PC-9 (cell line): ENCODE data around the gene TLR8. TPM values are rescaled to one million over a fixed set of nuclear protein-coding genes. Genes with fewer than 3 reads are reported as not detected.

Experiments used
- BruUV-seq: library from RNA; stranded (reverse); fragments of 400-500 nt; replicated peaks from 2 replicates; lab custom pipeline; 2021; lab: Mats Ljungman, UMichigan
- CTCF ChIA-PET: fragments of 300-600 bp; sonication (Branson Sonifier 250); formaldehyde crosslinking; loops from one replicate; lab custom pipeline; 2022; ENCODE audit warnings: antibody characterized with exemption; lab: Charles Lee
- POLR2A ChIA-PET: fragments of 300-600 bp; sonication (Branson Sonifier 250); formaldehyde crosslinking; loops from one replicate; lab custom pipeline; 2022; ENCODE audit warnings: antibody characterized with exemption; ENCODE audit not compliant: unreplicated experiment; lab: Charles Lee
- DNase-seq, 2 experiments: peaks; one replicate each; pipeline versions ENCODE4 v3.0.0 to v3.0.0-alpha.2; 2015 to 2022; ENCODE audit warnings: mixed read lengths in 1 of 2
- H2AFZ ChIP-seq: fragments of 200-600 bp; sonication (generic); 2 replicates; pipeline ENCODE4 v1.8.1; 2017; ENCODE audit warnings: antibody characterized with exemption
- H3F3A ChIP-seq: fragments of 200-600 bp; sonication (generic); 2 replicates; pipeline ENCODE4 v1.8.1; 2017; ENCODE audit warnings: antibody characterized with exemption, mild to moderate bottlenecking, low read depth; ENCODE audit not compliant: insufficient read depth
- H3K27ac ChIP-seq: fragments of 200-600 bp; sonication (generic); 2 replicates; pipeline ENCODE4 v1.6.1; 2016; ENCODE audit warnings: mixed run types
- H3K27me3 ChIP-seq: fragments of 200-600 bp; sonication (generic); 2 replicates; pipeline ENCODE4 v1.6.1; 2016; ENCODE audit warnings: low read depth, mixed run types; ENCODE audit not compliant: insufficient read depth
- H3K36me3 ChIP-seq: fragments of 200-600 bp; sonication (generic); 2 replicates; pipeline ENCODE4 v1.6.1; 2016; ENCODE audit warnings: low read depth, mixed run types
- H3K4me1 ChIP-seq: fragments of 200-600 bp; sonication (generic); replicated peaks from 2 replicates; pipeline ENCODE4 v1.6.1; 2016; ENCODE audit warnings: mixed run types; ENCODE audit not compliant: insufficient read depth
- H3K4me2 ChIP-seq: fragments of 200-600 bp; sonication (generic); 2 replicates; pipeline ENCODE4 v1.6.1; 2017; ENCODE audit warnings: mixed run types
- H3K4me3 ChIP-seq: fragments of 200-600 bp; sonication (generic); 2 replicates; pipeline ENCODE4 v1.6.1; 2016; ENCODE audit warnings: mixed run types
- H3K79me2 ChIP-seq: fragments of 200-600 bp; sonication (generic); 2 replicates; pipeline ENCODE4 v1.6.1; 2017; ENCODE audit warnings: low read depth, mixed run types
- H3K9me2 ChIP-seq: fragments of 200-600 bp; sonication (generic); 2 replicates; pipeline ENCODE4 v1.8.1; 2017; ENCODE audit warnings: mild to moderate bottlenecking; ENCODE audit not compliant: insufficient read depth
- H3K9me3 ChIP-seq: fragments of 200-600 bp; sonication (generic); 2 replicates; pipeline ENCODE4 v1.8.1; 2016; ENCODE audit warnings: low read depth; ENCODE audit not compliant: insufficient read depth
- H4K20me1 ChIP-seq: fragments of 200-600 bp; sonication (generic); 2 replicates; pipeline ENCODE4 v1.8.1; 2017; ENCODE audit not compliant: insufficient read depth
- CTCF ChIP-seq: fragments of 200-600 bp; sonication (generic); conservative IDR thresholded peaks from 2 replicates; pipeline ENCODE4 v1.6.1; 2017; ENCODE audit warnings: mixed run types, antibody characterized with exemption, mild to moderate bottlenecking, moderate library complexity
- EZH2 ChIP-seq: fragments of 200-600 bp; sonication (generic); IDR thresholded peaks from 2 replicates; pipeline ENCODE4 v1.8.0; 2017; ENCODE audit warnings: antibody characterized with exemption, low read depth
- intact Hi-C: fragments of 100-400 bp; cut with micrococcal nuclease; formaldehyde crosslinking; loops from one replicate; pipeline ENCODE4 v1.10.0; 2022; ENCODE audit not compliant: unreplicated experiment
- total RNA-seq: library from RNA; stranded (reverse); gene quantifications from 2 replicates; pipeline ENCODE4 v1.2.3, GENCODE V29; 2021

The TLR8 gene
- total RNA-seq, 1 experiment from 2014 or later, result not detected

DNA sequence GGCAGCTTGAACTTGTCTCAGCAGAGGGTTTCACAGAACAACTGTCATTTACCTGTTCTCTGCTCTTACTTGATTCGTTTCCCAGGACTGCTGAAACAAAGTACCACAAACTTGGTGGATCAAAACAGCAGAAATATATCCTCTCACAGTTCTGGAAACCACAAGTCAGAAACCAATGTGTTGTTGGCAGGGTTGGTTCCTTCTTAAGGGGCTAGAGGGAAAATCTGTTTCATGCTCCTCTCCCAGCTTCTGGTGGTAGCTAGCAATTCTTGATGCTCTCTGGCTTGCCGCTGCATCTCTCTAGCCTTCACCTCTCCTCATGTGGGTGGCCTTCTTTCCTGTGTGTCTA, 4.7 kb downstream of the TLR8 start:
- H3K79me2 ChIP-seq, result no peaks in the 10 kb centered on the region
- BruUV-seq, result no TSS peak
- no peaks in the 10 kb centered on the region for H3K9me2 ChIP-seq
- ChIA-PET CTCF (no interaction called here), POLR2A (no interaction called here)
- H3K4me1 ChIP-seq, result no peaks in the 10 kb centered on the region
- no peak for DNase-seq
- no peak overlapping the region for H3K4me3 ChIP-seq
- intact Hi-C loops, result no loop called here
- H2AFZ ChIP-seq, result no peak overlapping the region
- H3F3A ChIP-seq, result no peaks in the 10 kb centered on the region
- no peaks in the 10 kb centered on the region for H3K36me3 ChIP-seq
- H4K20me1 ChIP-seq, result no peaks in the 10 kb centered on the region
- no peaks in the 10 kb centered on the region for H3K9me3 ChIP-seq
- H3K27me3 ChIP-seq, result no peaks in the 10 kb centered on the region
- no peak overlapping the region for H3K4me2 ChIP-seq
- no peak for TF ChIP-seq CTCF
- TF ChIP-seq EZH2, result no peak
- H3K27ac ChIP-seq, result no peak overlapping the region

- H3K27me3 ChIP-seq, result no peaks in the 10 kb centered on the region
- H2AFZ ChIP-seq, result no peak overlapping the region
- intact Hi-C loops, result no loop called here
- POLR2A ChIA-PET, result no interaction called here
- no peaks in the 10 kb centered on the region for H3K36me3 ChIP-seq
- no peaks in the 10 kb centered on the region for H3K79me2 ChIP-seq
- H3K27ac ChIP-seq, result no peak overlapping the region
- no peaks in the 10 kb centered on the region for H3K9me3 ChIP-seq
- no peak overlapping the region for H3K4me3 ChIP-seq
- no TSS peak for BruUV-seq
- H4K20me1 ChIP-seq, result no peaks in the 10 kb centered on the region
- no peaks in the 10 kb centered on the region for H3K4me1 ChIP-seq
- DNase-seq, result no peak
- H3K4me2 ChIP-seq, result no peak overlapping the region
- TF ChIP-seq EZH2, result no peak
- TF ChIP-seq CTCF, result no peak
- CTCF ChIA-PET, result interaction anchor here (1.1 kb wide), 1 partner anchor 12 kb away, joined by 7 read pairs; no protein-coding TSS in a partner anchor
- no peaks in the 10 kb centered on the region for H3K9me2 ChIP-seq
- no peaks in the 10 kb centered on the region for H3F3A ChIP-seq
Observed at GRCh38 chrX:12912791-12913482, 6.5 kb downstream of the TLR8 start.

DNA sequence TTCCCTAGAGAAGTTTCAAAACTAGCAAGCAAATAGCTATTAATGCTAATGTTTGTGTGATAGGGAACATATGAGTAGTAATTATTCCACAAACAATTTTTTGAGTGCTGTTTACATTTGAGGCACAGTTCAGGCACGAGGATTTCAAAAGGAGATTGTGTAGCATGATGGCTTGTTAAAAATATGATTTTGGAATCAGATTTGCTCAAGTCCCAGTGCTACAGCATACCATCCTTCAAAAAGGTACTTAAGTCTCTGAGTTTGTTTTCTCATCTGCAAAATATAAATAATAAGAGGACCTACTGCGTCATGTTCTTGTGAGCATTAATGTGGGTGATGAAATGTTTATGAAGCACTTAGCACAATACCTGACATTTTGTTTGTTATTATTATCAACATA, 11.3 kb downstream of the TLR8 start:
- Histone ChIP-seq H3K36me3 (no peaks in the 10 kb centered on the region), H3K9me2 (no peaks in the 10 kb centered on the region), H3K4me1 (no peaks in the 10 kb centered on the region), H2AFZ (no peak overlapping the region), H3K9me3 (no peaks in the 10 kb centered on the region), H3F3A (no peaks in the 10 kb centered on the region), H3K4me3 (no peak overlapping the region), H3K27me3 (no peaks in the 10 kb centered on the region), H3K79me2 (no peaks in the 10 kb centered on the region), H3K4me2 (no peak overlapping the region), H4K20me1 (no peaks in the 10 kb centered on the region), H3K27ac (no peak overlapping the region)
- POLR2A ChIA-PET, result no interaction called here
- intact Hi-C loops, result no loop called here
- CTCF ChIA-PET, result no interaction called here
- TF ChIP-seq CTCF (no peak), EZH2 (no peak)
- BruUV-seq, result no TSS peak
- DNase-seq, result no peak
